Measurements from ENCODE around the gene POC1A. TPM values are rescaled to one million over a fixed set of nuclear protein-coding genes. Genes with fewer than 3 reads are reported as not detected.

POC1A gene
- total RNA-seq = 1 to 10 TPM; 2.5 to 5.3 TPM

DNA sequence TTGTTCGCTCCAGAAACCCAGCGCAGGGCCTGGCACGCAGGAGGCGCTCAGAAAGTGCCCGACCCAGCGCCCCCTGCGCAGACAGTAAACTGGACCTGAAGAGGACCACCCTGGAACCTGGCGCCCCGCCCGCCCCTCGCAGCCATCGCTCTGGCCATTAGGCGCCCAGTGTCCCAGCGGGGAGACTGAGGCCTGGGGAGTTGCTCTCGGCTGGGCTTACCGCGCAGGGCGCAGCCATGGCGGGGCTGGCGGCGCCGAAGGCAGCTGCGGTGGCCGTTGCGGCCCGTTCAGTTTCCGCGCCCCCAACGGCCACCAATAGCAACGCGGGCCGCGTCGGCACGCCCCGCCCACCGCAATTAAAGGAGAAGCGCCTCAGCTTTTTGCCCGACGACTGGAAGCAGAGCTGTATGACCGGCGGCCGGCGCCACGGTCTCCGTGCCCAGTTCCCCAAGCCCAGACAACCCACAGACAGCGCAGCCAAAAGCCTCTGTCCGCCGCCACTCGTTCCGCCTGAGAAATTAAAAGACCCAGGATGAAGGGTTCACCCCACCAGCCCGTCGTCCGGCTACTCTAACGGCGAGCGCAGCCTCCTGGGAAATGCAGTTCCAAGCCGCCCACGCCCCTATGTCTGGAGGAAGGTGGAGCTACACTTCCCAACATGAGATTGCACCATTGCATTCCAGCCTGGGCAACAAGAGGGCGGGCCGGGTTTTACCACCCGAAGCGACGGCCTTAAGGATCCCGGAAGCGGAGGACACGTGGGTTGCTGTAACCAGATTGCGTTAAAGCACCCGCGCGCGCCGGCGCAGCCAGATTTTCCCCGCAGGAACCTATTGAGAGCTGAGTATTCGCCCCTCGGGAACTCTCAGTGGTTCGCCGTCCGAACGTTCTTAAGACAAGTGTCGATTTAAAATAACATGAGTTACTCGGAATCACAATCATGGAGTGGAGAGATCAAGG, at the start of gene POC1A:
POC1A (minus strand) TSS at position 289 of the 960 bp plus-strand sequence; CDS start at position 238, 51 bp downstream.
- DNase-seq (ENCODE audit: low spot score) = peak; percentile 98
- Histone ChIP-seq H3K36me3 (no peaks in the 10 kb centered on the region), H3K27me3 (replicated peaks; ENCODE audit: insufficient read depth) (no peaks in the 10 kb centered on the region), H3K27ac (peak within 1 kb of the TSS; percentile 83 to 87), H3K4me3 (peak within 1 kb of the TSS; percentile 51 to 52), H3K9me3 (no peaks in the 10 kb centered on the region), H3K4me1 (replicated peaks) (peaks cover 2% of the 10 kb centered on the region)
- TF ChIP-seq, protein P1, sequence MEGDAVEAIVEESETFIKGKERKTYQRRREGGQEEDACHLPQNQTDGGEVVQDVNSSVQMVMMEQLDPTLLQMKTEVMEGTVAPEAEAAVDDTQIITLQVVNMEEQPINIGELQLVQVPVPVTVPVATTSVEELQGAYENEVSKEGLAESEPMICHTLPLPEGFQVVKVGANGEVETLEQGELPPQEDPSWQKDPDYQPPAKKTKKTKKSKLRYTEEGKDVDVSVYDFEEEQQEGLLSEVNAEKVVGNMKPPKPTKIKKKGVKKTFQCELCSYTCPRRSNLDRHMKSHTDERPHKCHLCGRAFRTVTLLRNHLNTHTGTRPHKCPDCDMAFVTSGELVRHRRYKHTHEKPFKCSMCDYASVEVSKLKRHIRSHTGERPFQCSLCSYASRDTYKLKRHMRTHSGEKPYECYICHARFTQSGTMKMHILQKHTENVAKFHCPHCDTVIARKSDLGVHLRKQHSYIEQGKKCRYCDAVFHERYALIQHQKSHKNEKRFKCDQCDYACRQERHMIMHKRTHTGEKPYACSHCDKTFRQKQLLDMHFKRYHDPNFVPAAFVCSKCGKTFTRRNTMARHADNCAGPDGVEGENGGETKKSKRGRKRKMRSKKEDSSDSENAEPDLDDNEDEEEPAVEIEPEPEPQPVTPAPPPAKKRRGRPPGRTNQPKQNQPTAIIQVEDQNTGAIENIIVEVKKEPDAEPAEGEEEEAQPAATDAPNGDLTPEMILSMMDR (IDR thresholded peaks at IDR 0.05) = peak in 3 of 4 experiments; percentile 19 to 49 (median 49)
- TF ChIP-seq POLR2A (IDR thresholded peaks at IDR 0.05) (peak; percentile 27), POLR2AphosphoS5 (IDR thresholded peaks at IDR 0.05) (peak; percentile 99)
- intact Hi-C loops (cut with DNase I) = loop anchor here (5.0 kb wide), 2 partner anchors 43 to 212 kb away; partner anchors contain the start of genes ALAS1, PARP3 and RRP9
- under 1% methylated on average over 83 of the region's 83 CpGs for WGBS

DNA sequence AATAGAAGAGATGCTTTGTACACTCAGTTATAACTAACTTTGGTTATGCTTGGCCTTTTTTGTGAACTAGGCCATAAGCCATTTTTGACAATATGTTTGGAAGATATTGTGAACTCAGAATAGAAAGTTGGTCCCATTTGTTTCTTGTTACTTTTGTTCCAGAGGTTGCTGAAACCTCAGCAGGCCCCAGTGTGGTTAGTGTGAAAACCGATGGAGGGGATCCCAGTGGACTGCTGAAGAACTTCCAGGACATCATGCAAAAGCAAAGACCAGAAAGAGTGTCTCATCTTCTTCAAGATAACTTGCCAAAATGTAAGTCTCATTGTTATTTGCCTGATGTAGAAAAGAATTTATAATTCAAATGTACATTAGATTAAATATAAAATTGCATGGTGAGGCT, 49.5 kb upstream of the POC1A start:
- Histone ChIP-seq H3K27me3 (replicated peaks; ENCODE audit: insufficient read depth) (no peaks in the 10 kb centered on the region), H3K27ac (peak overlapping the region; percentile 34 to 74), H3K9me3 (no peaks in the 10 kb centered on the region), H3K4me3 (no peak overlapping the region), H3K36me3 (peaks cover 0 to 29% of the 10 kb centered on the region in 2 donors), H3K4me1 (replicated peaks) (no peaks in the 10 kb centered on the region)
- 77% methylated on average over 1 of the region's 1 CpG for WGBS
- intact Hi-C loops (cut with DNase I) = no loop called here
- DNase-seq (ENCODE audit: low spot score) = no peak
- TF ChIP-seq POLR2A (IDR thresholded peaks at IDR 0.05) (no peak), POLR2AphosphoS5 (IDR thresholded peaks at IDR 0.05) (no peak)
- TF ChIP-seq, protein P1 (IDR thresholded peaks at IDR 0.05) = no peak

DNA sequence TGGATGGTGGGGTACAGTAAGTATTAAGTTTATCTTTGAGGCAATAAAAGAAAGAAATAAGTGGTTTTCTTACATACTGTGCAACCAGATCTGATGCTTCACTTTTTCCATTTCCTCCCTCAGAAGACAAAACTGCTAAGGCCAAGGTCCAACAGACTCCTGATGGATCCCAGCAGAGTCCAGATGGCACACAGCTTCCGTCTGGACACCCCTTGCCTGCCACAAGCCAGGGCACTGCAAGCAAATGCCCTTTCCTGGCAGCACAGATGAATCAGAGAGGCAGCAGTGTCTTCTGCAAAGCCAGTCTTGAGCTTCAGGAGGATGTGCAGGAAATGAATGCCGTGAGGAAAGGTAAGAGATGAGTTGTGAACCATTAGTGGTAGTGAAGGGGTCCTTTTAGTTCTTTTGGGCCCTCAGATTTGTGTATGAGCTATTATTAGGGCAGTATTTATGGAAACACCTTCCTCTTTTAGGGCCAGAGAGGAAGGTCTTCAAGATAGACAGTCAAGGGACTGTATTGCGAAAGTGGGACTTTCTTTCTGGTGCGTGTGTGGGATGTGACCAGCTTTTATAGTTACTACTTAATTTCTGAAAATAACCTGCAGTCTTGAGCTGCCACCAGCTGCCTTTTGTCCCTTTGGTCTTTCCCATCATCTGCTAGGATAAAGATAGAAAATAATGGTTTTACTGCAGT, 48.3 kb upstream of the POC1A start:
- H3K4me1 ChIP-seq (replicated peaks) = peaks cover 1% of the 10 kb centered on the region
- WGBS = 82% methylated on average over 4 of the region's 4 CpGs
- peaks cover 0 to 26% of the 10 kb centered on the region in 2 donors for H3K36me3 ChIP-seq

DNA sequence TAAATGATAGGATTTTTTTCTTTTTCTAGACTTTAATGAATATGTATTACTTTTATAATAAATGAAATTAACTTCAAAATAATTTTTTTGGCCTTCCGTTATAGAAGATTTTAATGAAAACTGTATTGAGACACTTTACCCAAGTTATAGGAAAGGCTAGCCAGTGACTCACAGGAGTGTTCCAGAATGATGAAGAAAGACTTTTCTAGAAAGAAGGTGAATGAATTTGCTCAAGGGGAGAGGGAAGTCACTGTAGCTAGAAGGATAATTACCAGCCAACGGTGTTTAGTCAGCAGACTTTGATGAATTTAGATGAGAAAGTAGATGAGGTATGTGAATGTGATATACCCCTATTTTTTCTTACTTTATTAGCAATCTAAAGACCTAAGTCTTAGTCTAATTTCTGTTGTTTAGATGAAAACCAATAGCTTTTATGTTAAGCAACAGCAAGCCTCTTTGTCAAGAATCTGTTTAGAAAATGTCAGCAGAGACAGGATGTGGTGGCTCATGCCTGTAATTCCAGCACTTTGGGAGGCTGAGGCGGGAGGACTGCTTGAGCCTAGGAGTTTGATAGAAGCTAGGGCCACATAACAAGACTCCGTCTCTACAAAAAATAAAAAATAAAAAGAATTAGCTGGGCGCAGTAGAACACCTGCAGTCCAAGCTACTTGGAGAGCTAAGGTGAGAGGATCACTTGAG, 46.9 kb upstream of the POC1A start:
- H3K27me3 ChIP-seq (replicated peaks; ENCODE audit: insufficient read depth) = no peaks in the 10 kb centered on the region
- DNase-seq (ENCODE audit: low spot score) = no peak
- peaks cover 7% of the 10 kb centered on the region for H3K4me1 ChIP-seq (replicated peaks)
- peak overlapping the region in 1 of 2 donors; percentile 0 for H3K27ac ChIP-seq
- WGBS = 87% methylated on average over 5 of the region's 5 CpGs
- intact Hi-C loops (cut with DNase I) = no loop called here
- no peak overlapping the region for H3K4me3 ChIP-seq
- peaks cover 0 to 26% of the 10 kb centered on the region in 2 donors for H3K36me3 ChIP-seq
- TF ChIP-seq, protein P1 (IDR thresholded peaks at IDR 0.05) = no peak
- no peak for TF ChIP-seq POLR2A (IDR thresholded peaks at IDR 0.05)
- no peak for TF ChIP-seq POLR2AphosphoS5 (IDR thresholded peaks at IDR 0.05)
- H3K9me3 ChIP-seq = no peaks in the 10 kb centered on the region

More for the DNA sequence above, 48.3 kb upstream of the POC1A start:
- DNase-seq (ENCODE audit: low spot score) = no peak
- peak overlapping the region in 1 of 2 donors; percentile 0 for H3K27ac ChIP-seq
- H3K27me3 ChIP-seq (replicated peaks; ENCODE audit: insufficient read depth) = no peaks in the 10 kb centered on the region
- no peaks in the 10 kb centered on the region for H3K9me3 ChIP-seq
- no peak overlapping the region for H3K4me3 ChIP-seq
- intact Hi-C loops (cut with DNase I) = no loop called here
- TF ChIP-seq, protein P1 (IDR thresholded peaks at IDR 0.05) = no peak
- TF ChIP-seq POLR2AphosphoS5 (IDR thresholded peaks at IDR 0.05) (no peak), POLR2A (IDR thresholded peaks at IDR 0.05) (no peak)
